Fibroblast of mammary gland (primary cell): ENCODE data around the gene SSTR5.

Experiments used
- DNase-seq: peaks from one replicate; pipeline ENCODE4 v3.0.0-alpha.2; 2010; ENCODE audit warnings: low read depth
- H3K4me3 ChIP-seq: 2 replicates; pipeline ENCODE4 v1.5.1; 2011; ENCODE audit warnings: low read depth, mild to moderate bottlenecking, low read length, moderate library complexity; ENCODE audit not compliant: control insufficient read depth
- CTCF ChIP-seq: conservative IDR thresholded peaks from 2 replicates; pipeline ENCODE4 v1.5.1; 2011; ENCODE audit warnings: low read depth, low read length, inconsistent platforms; ENCODE audit not compliant: control insufficient read depth, insufficient read depth

The SSTR5 gene

GRCh38 chr16:1077877-1078578 lies 5.5 kb downstream of the SSTR5 start:
- H3K4me3 ChIP-seq: no peak overlapping the region
- TF ChIP-seq CTCF: no peak
- DNase-seq: no peak

- peak; percentile 53 for DNase-seq
- TF ChIP-seq CTCF: no peak
- no peak overlapping the region for H3K4me3 ChIP-seq
These were observed 6.1 kb downstream of the SSTR5 start for GRCh38 chr16:1078579-1079021.

GRCh38 chr16:1079341-1079740 lies 6.8 kb downstream of the SSTR5 start:
- TF ChIP-seq CTCF: no peak
- H3K4me3 ChIP-seq: no peak overlapping the region
- no peak for DNase-seq

GRCh38 chr16:1079786-1080525 lies 7.4 kb downstream of the SSTR5 start:
- no peak for DNase-seq
- TF ChIP-seq CTCF: no peak

GRCh38 chr16:1080801-1081733 lies 8.5 kb downstream of the SSTR5 start:
- no peak for TF ChIP-seq CTCF
- H3K4me3 ChIP-seq: no peak overlapping the region
- DNase-seq: no peak

More at GRCh38 chr16:1079786-1080525, 7.4 kb downstream of the SSTR5 start:
- no peak overlapping the region for H3K4me3 ChIP-seq

- no peak overlapping the region for H3K4me3 ChIP-seq
- no peak for TF ChIP-seq CTCF
- no peak for DNase-seq
These were observed 9.3 kb downstream of the SSTR5 start for GRCh38 chr16:1081734-1082265.
